ENCODE data around the gene EWSR1.

GRCh38 chr22:29292379-29292778 is 24.3 kb downstream of the EWSR1 start:
- TF ChIP-seq POLR2A (IDR thresholded peaks at IDR 0.05; ENCODE audit: low read depth, low read length) (no peak), FOS (IDR thresholded peaks at IDR 0.05; ENCODE audit: low read depth, low read length) (no peak), MAFK (IDR thresholded peaks at IDR 0.05; ENCODE audit: low read depth, low read length) (no peak), CEBPB (IDR thresholded peaks at IDR 0.05; ENCODE audit: low read depth, low read length) (no peak), SMC3 (IDR thresholded peaks at IDR 0.05; ENCODE audit: low read depth, low read length) (no peak), CHD1 (IDR thresholded peaks at IDR 0.05; ENCODE audit: low read depth, low read length) (no peak), NFE2L2 (IDR thresholded peaks at IDR 0.05; ENCODE audit: low read depth, low read length) (no peak)
- TF ChIP-seq, protein P1, sequence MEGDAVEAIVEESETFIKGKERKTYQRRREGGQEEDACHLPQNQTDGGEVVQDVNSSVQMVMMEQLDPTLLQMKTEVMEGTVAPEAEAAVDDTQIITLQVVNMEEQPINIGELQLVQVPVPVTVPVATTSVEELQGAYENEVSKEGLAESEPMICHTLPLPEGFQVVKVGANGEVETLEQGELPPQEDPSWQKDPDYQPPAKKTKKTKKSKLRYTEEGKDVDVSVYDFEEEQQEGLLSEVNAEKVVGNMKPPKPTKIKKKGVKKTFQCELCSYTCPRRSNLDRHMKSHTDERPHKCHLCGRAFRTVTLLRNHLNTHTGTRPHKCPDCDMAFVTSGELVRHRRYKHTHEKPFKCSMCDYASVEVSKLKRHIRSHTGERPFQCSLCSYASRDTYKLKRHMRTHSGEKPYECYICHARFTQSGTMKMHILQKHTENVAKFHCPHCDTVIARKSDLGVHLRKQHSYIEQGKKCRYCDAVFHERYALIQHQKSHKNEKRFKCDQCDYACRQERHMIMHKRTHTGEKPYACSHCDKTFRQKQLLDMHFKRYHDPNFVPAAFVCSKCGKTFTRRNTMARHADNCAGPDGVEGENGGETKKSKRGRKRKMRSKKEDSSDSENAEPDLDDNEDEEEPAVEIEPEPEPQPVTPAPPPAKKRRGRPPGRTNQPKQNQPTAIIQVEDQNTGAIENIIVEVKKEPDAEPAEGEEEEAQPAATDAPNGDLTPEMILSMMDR (conservative IDR thresholded peaks at IDR 0.05; ENCODE audit: low read depth, low read length): no peak

Measured in IMR-90 (cell line).